T-helper 1 cell treated with Interleukin-12 subunit alpha and Interleukin-12 subunit beta and Interleukin-4 antibody, amounts not matched to agents 30 μg/mL and 1 μg/mL, for 36 hours (primary cell): Measurements from ENCODE around the gene FXYD6.

Source experiments
- H3K27ac Mint-ChIP-seq: one replicate; pipeline ENCODE4 v1.8.0; 2021; ENCODE audit warnings: mild to moderate bottlenecking, mixed read lengths
- H3K27me3 Mint-ChIP-seq: one replicate; pipeline ENCODE4 v1.8.0; 2021; ENCODE audit warnings: low read depth, mixed read lengths
- H3K36me3 Mint-ChIP-seq: one replicate; pipeline ENCODE4 v1.8.0; 2021; ENCODE audit warnings: low read depth, mixed read lengths
- H3K4me1 Mint-ChIP-seq: one replicate; pipeline ENCODE4 v1.8.0; 2021; ENCODE audit warnings: low read depth, mixed read lengths
- H3K4me3 Mint-ChIP-seq: one replicate; pipeline ENCODE4 v1.8.0; 2021; ENCODE audit warnings: mild to moderate bottlenecking, moderate library complexity, mixed read lengths
- H3K9me3 Mint-ChIP-seq: one replicate; pipeline ENCODE4 v1.8.0; 2021; ENCODE audit warnings: mixed read lengths

Gene FXYD6

GRCh38 chr11:117859488-117860112, 16.9 kb downstream of the FXYD6 start:
- peaks cover 24% of the 10 kb centered on the region for H3K27me3 Mint-ChIP-seq

GRCh38 chr11:117859061-117859460, 17.4 kb downstream of the FXYD6 start:
- peaks cover 27% of the 10 kb centered on the region for H3K27me3 Mint-ChIP-seq
- H3K4me1 Mint-ChIP-seq = peaks cover 3% of the 10 kb centered on the region

More at GRCh38 chr11:117859488-117860112, 16.9 kb downstream of the FXYD6 start:
- H3K4me1 Mint-ChIP-seq = peaks cover 3% of the 10 kb centered on the region
- no peak overlapping the region for H3K4me3 Mint-ChIP-seq
- no peaks in the 10 kb centered on the region for H3K36me3 Mint-ChIP-seq
- H3K27ac Mint-ChIP-seq = no peak overlapping the region
- no peaks in the 10 kb centered on the region for H3K9me3 Mint-ChIP-seq

GRCh38 chr11:117857734-117858414, 18.6 kb downstream of the FXYD6 start:
- Mint-ChIP-seq H3K4me1 (peaks cover 3% of the 10 kb centered on the region), H3K27ac (no peak overlapping the region), H3K27me3 (peaks cover 20% of the 10 kb centered on the region), H3K9me3 (peaks cover 2% of the 10 kb centered on the region), H3K4me3 (no peak overlapping the region), H3K36me3 (no peaks in the 10 kb centered on the region)

More at GRCh38 chr11:117859061-117859460, 17.4 kb downstream of the FXYD6 start:
- Mint-ChIP-seq H3K27ac (no peak overlapping the region), H3K4me3 (no peak overlapping the region), H3K36me3 (no peaks in the 10 kb centered on the region), H3K9me3 (no peaks in the 10 kb centered on the region)

- Mint-ChIP-seq H3K9me3 (peaks cover 8% of the 10 kb centered on the region), H3K27me3 (peaks cover 23% of the 10 kb centered on the region), H3K4me1 (no peaks in the 10 kb centered on the region), H3K36me3 (peaks cover 2% of the 10 kb centered on the region), H3K27ac (no peak overlapping the region), H3K4me3 (no peak overlapping the region)
Observed at GRCh38 chr11:117855912-117856651, 20.4 kb downstream of the FXYD6 start.

GRCh38 chr11:117855186-117855845, 21.1 kb downstream of the FXYD6 start:
- H3K9me3 Mint-ChIP-seq = peaks cover 8% of the 10 kb centered on the region
- peaks cover 25% of the 10 kb centered on the region for H3K27me3 Mint-ChIP-seq
- no peaks in the 10 kb centered on the region for H3K4me1 Mint-ChIP-seq
- H3K36me3 Mint-ChIP-seq = peaks cover 2% of the 10 kb centered on the region
- no peak overlapping the region for H3K27ac Mint-ChIP-seq
- no peak overlapping the region for H3K4me3 Mint-ChIP-seq

GRCh38 chr11:117852309-117852708, 24.1 kb downstream of the FXYD6 start:
- peaks cover 38% of the 10 kb centered on the region for H3K27me3 Mint-ChIP-seq
- peaks cover 2% of the 10 kb centered on the region for H3K36me3 Mint-ChIP-seq
- no peak overlapping the region for H3K4me3 Mint-ChIP-seq
- H3K4me1 Mint-ChIP-seq = peaks cover 4% of the 10 kb centered on the region
- no peak overlapping the region for H3K27ac Mint-ChIP-seq
- peaks cover 8% of the 10 kb centered on the region for H3K9me3 Mint-ChIP-seq

- peaks cover 2% of the 10 kb centered on the region for H3K36me3 Mint-ChIP-seq
- H3K4me3 Mint-ChIP-seq = no peak overlapping the region
- H3K27ac Mint-ChIP-seq = no peak overlapping the region
- peaks cover 8% of the 10 kb centered on the region for H3K9me3 Mint-ChIP-seq
- H3K27me3 Mint-ChIP-seq = peaks cover 40% of the 10 kb centered on the region
- peaks cover 4% of the 10 kb centered on the region for H3K4me1 Mint-ChIP-seq
Observed at GRCh38 chr11:117851852-117852251, 24.6 kb downstream of the FXYD6 start.

- peaks cover 2% of the 10 kb centered on the region for H3K36me3 Mint-ChIP-seq
- peaks cover 8% of the 10 kb centered on the region for H3K9me3 Mint-ChIP-seq
- no peak overlapping the region for H3K4me3 Mint-ChIP-seq
- peaks cover 42% of the 10 kb centered on the region for H3K27me3 Mint-ChIP-seq
- H3K27ac Mint-ChIP-seq = no peak overlapping the region
- peaks cover 4% of the 10 kb centered on the region for H3K4me1 Mint-ChIP-seq
Observed at GRCh38 chr11:117851106-117851505, 25.4 kb downstream of the FXYD6 start.

GRCh38 chr11:117849781-117850414, 26.6 kb downstream of the FXYD6 start:
- Mint-ChIP-seq H3K36me3 (peaks cover 2% of the 10 kb centered on the region), H3K27me3 (peaks cover 40% of the 10 kb centered on the region), H3K4me1 (peaks cover 4% of the 10 kb centered on the region), H3K4me3 (no peak overlapping the region), H3K9me3 (peaks cover 8% of the 10 kb centered on the region), H3K27ac (no peak overlapping the region)

GRCh38 chr11:117843666-117844484, 32.6 kb downstream of the FXYD6 start:
- H3K9me3 Mint-ChIP-seq = no peaks in the 10 kb centered on the region
- H3K4me1 Mint-ChIP-seq = no peaks in the 10 kb centered on the region
- no peak overlapping the region for H3K27ac Mint-ChIP-seq
- H3K36me3 Mint-ChIP-seq = no peaks in the 10 kb centered on the region
- H3K27me3 Mint-ChIP-seq = peaks cover 28% of the 10 kb centered on the region
- no peak overlapping the region for H3K4me3 Mint-ChIP-seq

GRCh38 chr11:117842131-117842941, 34.1 kb downstream of the FXYD6 start:
- Mint-ChIP-seq H3K4me1 (peaks cover 5% of the 10 kb centered on the region), H3K27ac (no peak overlapping the region), H3K9me3 (no peaks in the 10 kb centered on the region), H3K27me3 (peaks cover 30% of the 10 kb centered on the region), H3K4me3 (no peak overlapping the region), H3K36me3 (no peaks in the 10 kb centered on the region)

- peaks cover 32% of the 10 kb centered on the region for H3K27me3 Mint-ChIP-seq
- H3K36me3 Mint-ChIP-seq = no peaks in the 10 kb centered on the region
- no peak overlapping the region for H3K4me3 Mint-ChIP-seq
- H3K4me1 Mint-ChIP-seq = peaks cover 5% of the 10 kb centered on the region
- H3K27ac Mint-ChIP-seq = no peak overlapping the region
- H3K9me3 Mint-ChIP-seq = no peaks in the 10 kb centered on the region
Observed at GRCh38 chr11:117841551-117842031, 34.9 kb downstream of the FXYD6 start.
